ENCODE data around the gene CRISPLD2.

GRCh38 chr16:84907575-84907974, 87.8 kb downstream of the CRISPLD2 start:
- TF ChIP-seq CTCF (IDR thresholded peaks at IDR 0.05) (peak in 1 of 6 experiments; percentile 6), POLR2A (IDR thresholded peaks at IDR 0.05) (no peak)
